Gastrocnemius medialis (tissue), 4 donors: Measurements from ENCODE around the gene PIK3R2. TPM values are rescaled to one million over a fixed set of nuclear protein-coding genes. Genes with fewer than 3 reads are reported as not detected.

Experiments
- ATAC-seq, 2 donors: fragments of 150-250 bp; one replicate each; pipeline ENCODE4 v1.9.1; 2016
- DNase-seq, 2 donors: peaks; one replicate each; pipeline ENCODE4 v3.0.0-alpha.2; 2019
- H3K27ac ChIP-seq, 4 donors: fragments of 200-600 bp; sonication (generic); 1 replicate in 1 of 4; 2 replicates in 3 of 4; pipeline ENCODE4 v1.5.1; 2016 to 2018; ENCODE audit warnings: mild to moderate bottlenecking in 2 of 4, moderate library complexity in 1 of 4
- H3K27me3 ChIP-seq, 3 donors: fragments of 200-600 bp; sonication (generic) in 2 of 3; 1 replicate in 1 of 3; 2 replicates in 2 of 3; pipeline versions ENCODE4 v1.5.1 to v1.6.0; 2016 to 2019; ENCODE audit warnings: mild to moderate bottlenecking in 1 of 3, moderate library complexity in 1 of 3
- H3K36me3 ChIP-seq, 2 donors: fragments of 200-600 bp; sonication (generic) in 1 of 2; one replicate each; pipeline ENCODE4 v1.5.1; 2017 to 2018
- H3K4me1 ChIP-seq, 2 donors: fragments of 200-600 bp; sonication (generic) in 1 of 2; one replicate each; pipeline ENCODE4 v1.5.1; 2016 to 2017; ENCODE audit warnings: mild to moderate bottlenecking in 2 of 2
- H3K4me3 ChIP-seq, 4 donors: fragments of 200-600 bp; sonication (generic) in 3 of 4; 1 replicate in 1 of 4; 2 replicates in 3 of 4; pipeline ENCODE4 v1.5.1; 2016 to 2019; ENCODE audit warnings: mild to moderate bottlenecking in 2 of 4
- H3K9me3 ChIP-seq, 3 donors: fragments of 200-600 bp; sonication (generic) in 2 of 3; 1 replicate in 1 of 3; 2 replicates in 2 of 3; pipeline ENCODE4 v1.5.1; 2016 to 2019
- POLR2A ChIP-seq, 2 donors: fragments of 450-650 bp; IDR thresholded peaks; one replicate each; pipeline ENCODE4 v1.6.1; 2017; ENCODE audit warnings: antibody characterized with exemption in 2 of 2, mild to moderate bottlenecking in 2 of 2, moderate library complexity in 2 of 2
- in situ Hi-C, 4 donors: fragments of 200-750 bp; cut with MboI; loops; one replicate each; pipeline versions ENCODE4 v1.15.0 to v1.8.0; 2017; ENCODE audit warnings: low sequenced_read_pairs in 4 of 4
- intact Hi-C: fragments of 100-400 bp; cut with DNase I; formaldehyde crosslinking; loops from one replicate; pipeline ENCODE4 v1.15.1; 2023; ENCODE audit warnings: low total_unique reads
- total RNA-seq, 4 donors: library from RNA; depleted of rRNA; stranded (reverse); fragments of >200 nt; gene quantifications; one replicate each; pipeline versions ENCODE4 v1.1.0 to v1.2.3, GENCODE V29; 2016
- TF ChIP-seq, protein P1 (sequence below), 5 experiments: fragments of 450-650 bp in 3 of 5; fragments of 200-600 bp in 2 of 5; sonication (generic) in 2 of 5; IDR thresholded peaks in 4 of 5; conservative IDR thresholded peaks in 1 of 5; 1 replicate in 4 of 5; 2 replicates in 1 of 5; pipeline ENCODE4 v1.5.1; 2016 to 2019; ENCODE audit warnings: antibody characterized with exemption in 5 of 5, mild to moderate bottlenecking in 3 of 5, moderate library complexity in 3 of 5

PIK3R2 gene
- total RNA-seq, 4 donors from 2014 or later = 5.6 to 11.9 (median 6.0) TPM

DNA sequence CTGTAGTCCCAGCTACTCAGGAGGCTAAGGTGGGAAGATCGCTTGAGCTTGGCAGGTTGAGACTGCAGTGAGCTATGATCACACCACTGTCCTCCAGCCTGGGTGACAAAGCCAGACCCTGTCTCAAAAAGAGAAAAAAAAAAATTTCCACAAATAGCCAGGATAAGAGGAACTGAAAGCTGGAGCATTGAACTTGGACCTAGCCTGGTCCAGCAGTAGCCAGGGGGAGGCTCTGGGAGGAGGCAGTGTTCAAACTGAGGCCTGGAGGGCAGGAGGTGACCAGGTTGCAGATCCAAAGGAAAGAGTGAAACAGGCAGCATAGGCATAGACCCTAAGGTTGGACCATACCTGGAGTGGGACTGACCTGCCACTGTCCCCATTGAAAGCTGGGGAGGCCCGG lies 26.9 kb upstream of the PIK3R2 start:
- Histone ChIP-seq H3K9me3 (no peaks in the 10 kb centered on the region), H3K4me3 (no peak overlapping the region), H3K36me3 (no peaks in the 10 kb centered on the region), H3K4me1 (no peaks in the 10 kb centered on the region), H3K27me3 (no peaks in the 10 kb centered on the region), H3K27ac (no peak overlapping the region)
- ATAC-seq (no peak), DNase-seq (no peak)
- TF ChIP-seq, protein P1, sequence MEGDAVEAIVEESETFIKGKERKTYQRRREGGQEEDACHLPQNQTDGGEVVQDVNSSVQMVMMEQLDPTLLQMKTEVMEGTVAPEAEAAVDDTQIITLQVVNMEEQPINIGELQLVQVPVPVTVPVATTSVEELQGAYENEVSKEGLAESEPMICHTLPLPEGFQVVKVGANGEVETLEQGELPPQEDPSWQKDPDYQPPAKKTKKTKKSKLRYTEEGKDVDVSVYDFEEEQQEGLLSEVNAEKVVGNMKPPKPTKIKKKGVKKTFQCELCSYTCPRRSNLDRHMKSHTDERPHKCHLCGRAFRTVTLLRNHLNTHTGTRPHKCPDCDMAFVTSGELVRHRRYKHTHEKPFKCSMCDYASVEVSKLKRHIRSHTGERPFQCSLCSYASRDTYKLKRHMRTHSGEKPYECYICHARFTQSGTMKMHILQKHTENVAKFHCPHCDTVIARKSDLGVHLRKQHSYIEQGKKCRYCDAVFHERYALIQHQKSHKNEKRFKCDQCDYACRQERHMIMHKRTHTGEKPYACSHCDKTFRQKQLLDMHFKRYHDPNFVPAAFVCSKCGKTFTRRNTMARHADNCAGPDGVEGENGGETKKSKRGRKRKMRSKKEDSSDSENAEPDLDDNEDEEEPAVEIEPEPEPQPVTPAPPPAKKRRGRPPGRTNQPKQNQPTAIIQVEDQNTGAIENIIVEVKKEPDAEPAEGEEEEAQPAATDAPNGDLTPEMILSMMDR (IDR thresholded peaks at IDR 0.05 in 4 of 5, conservative IDR thresholded peaks at IDR 0.05 in 1 of 5) = no peak
- no peak for TF ChIP-seq POLR2A (IDR thresholded peaks at IDR 0.05)
- in situ Hi-C loops (no loop called here), intact Hi-C loops (no loop called here)

DNA sequence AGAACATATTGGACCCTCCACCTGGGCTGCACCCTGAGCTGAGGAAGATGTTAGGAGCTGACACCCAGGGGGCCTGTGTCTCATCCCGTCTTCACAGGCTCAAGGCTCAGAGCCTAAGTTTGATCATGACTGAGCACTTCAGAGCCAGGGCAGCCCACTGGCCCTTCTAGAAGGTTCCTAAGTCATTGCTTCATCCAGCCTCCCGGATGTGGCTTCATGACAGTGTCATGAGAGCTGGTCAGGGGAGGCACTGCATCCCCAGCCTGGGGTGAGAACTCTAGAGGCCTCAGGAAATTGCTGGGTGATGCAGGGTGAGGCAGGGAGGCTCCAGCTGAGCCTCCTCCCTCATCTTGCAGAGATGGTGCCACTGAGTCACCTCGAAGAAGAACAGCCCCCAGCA lies 24.9 kb upstream of the PIK3R2 start:
- Histone ChIP-seq H3K4me1 (no peaks in the 10 kb centered on the region), H3K4me3 (no peak overlapping the region), H3K27ac (no peak overlapping the region), H3K27me3 (no peaks in the 10 kb centered on the region), H3K9me3 (no peaks in the 10 kb centered on the region), H3K36me3 (no peaks in the 10 kb centered on the region)
- DNase-seq (no peak), ATAC-seq (no peak)
- in situ Hi-C loops (no loop called here), intact Hi-C loops (no loop called here)
- TF ChIP-seq POLR2A (IDR thresholded peaks at IDR 0.05) = no peak
- TF ChIP-seq, protein P1 (IDR thresholded peaks at IDR 0.05 in 4 of 5, conservative IDR thresholded peaks at IDR 0.05 in 1 of 5) = no peak

DNA sequence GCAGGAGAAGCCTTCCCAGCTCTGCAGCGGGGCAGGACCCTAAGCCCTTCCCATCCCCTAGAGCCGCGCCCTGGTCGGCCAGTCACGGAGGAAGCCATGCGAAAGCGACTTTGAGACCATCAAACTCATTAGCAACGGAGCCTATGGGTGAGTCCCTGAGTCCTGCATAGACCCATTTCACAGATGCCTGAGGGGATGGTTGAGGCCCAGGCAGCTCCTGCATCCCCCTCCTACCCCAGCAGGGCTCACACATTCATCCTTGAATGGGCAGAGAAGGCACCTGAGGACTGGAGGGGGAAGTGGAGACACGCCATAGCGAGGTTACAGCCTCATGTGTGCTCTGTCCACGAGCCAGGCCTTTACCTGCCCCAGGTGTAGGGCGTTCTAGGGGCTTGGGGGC lies 24.2 kb upstream of the PIK3R2 start:
- Histone ChIP-seq H3K27me3 (no peaks in the 10 kb centered on the region), H3K4me1 (no peaks in the 10 kb centered on the region), H3K9me3 (no peaks in the 10 kb centered on the region), H3K27ac (no peak overlapping the region), H3K4me3 (no peak overlapping the region), H3K36me3 (no peaks in the 10 kb centered on the region)
- intact Hi-C loops (no loop called here), in situ Hi-C loops (no loop called here)
- ATAC-seq (no peak), DNase-seq (no peak)
- TF ChIP-seq, protein P1 (IDR thresholded peaks at IDR 0.05 in 4 of 5, conservative IDR thresholded peaks at IDR 0.05 in 1 of 5) = no peak
- no peak for TF ChIP-seq POLR2A (IDR thresholded peaks at IDR 0.05)

DNA sequence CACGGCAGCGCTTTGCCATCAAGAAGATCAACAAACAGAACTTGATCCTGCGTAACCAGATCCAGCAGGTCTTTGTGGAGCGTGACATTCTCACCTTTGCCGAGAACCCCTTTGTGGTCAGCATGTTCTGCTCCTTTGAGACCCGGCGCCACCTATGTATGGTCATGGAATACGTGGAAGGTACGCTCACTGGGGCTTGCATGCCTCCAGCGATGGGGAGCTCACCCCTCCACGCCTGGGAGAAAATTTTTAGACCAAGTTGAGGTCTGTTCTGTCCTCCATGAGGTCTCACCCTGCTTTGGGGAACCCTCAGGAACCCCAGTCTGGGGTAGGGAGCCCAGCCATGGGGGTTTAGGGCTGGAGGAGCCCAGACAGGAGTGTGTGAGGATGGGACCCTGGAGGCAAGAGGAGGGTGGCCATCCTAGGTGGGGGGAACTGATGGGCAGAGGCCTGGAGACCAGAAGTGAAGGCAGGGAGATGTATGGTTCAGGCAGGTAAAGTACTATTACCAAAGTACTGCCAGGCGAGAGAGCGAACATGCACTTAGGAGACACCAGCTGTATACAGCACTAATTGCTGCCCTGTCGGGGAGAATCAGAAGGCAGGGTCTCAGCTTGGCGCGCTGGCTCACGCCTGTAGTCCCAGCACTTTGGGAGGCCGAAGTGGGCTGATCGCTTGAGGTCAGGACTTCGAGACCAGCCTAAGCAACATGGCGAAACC lies 22.3 kb upstream of the PIK3R2 start:
- TF ChIP-seq, protein P1 (IDR thresholded peaks at IDR 0.05 in 4 of 5, conservative IDR thresholded peaks at IDR 0.05 in 1 of 5) = no peak
- TF ChIP-seq POLR2A (IDR thresholded peaks at IDR 0.05) = no peak
- ATAC-seq (no peak), DNase-seq (no peak)
- H3K27me3 ChIP-seq = no peaks in the 10 kb centered on the region
- H3K36me3 ChIP-seq = no peaks in the 10 kb centered on the region
- no peaks in the 10 kb centered on the region for H3K4me1 ChIP-seq
- H3K4me3 ChIP-seq = no peak overlapping the region
- no peak overlapping the region for H3K27ac ChIP-seq
- in situ Hi-C loops (no loop called here), intact Hi-C loops (no loop called here)
- no peaks in the 10 kb centered on the region for H3K9me3 ChIP-seq
